Spleen (tissue), 11 donors: Measurements from ENCODE around the gene PRIMA1. TPM values are rescaled to one million over a fixed set of nuclear protein-coding genes. Genes with fewer than 3 reads are reported as not detected.

ENCODE experiments used
- DNase-seq: peaks from one replicate; pipeline ENCODE4 v3.0.0-alpha.2; 2020
- H3K27ac ChIP-seq, 8 donors: fragments of 200-600 bp; sonication (generic) in 7 of 8; 1 replicate in 4 of 8; 2 replicates in 4 of 8; pipeline versions ENCODE4 v1.5.0 to v1.8.0; 2016 to 2021; ENCODE audit warnings: inconsistent platforms in 4 of 8, mild to moderate bottlenecking in 4 of 8, moderate library complexity in 1 of 8
- H3K27me3 ChIP-seq, 7 donors: fragments of 200-600 bp; sonication (generic) in 6 of 7; replicated peaks in 1 of 7; 1 replicate in 4 of 7; 2 replicates in 3 of 7; pipeline versions ENCODE4 v1.5.0 to v1.8.0; 2016 to 2021; ENCODE audit warnings: inconsistent platforms in 3 of 7, mild to moderate bottlenecking in 1 of 7
- H3K36me3 ChIP-seq, 6 donors: fragments of 200-600 bp; sonication (generic) in 5 of 6; 1 replicate in 4 of 6; 2 replicates in 2 of 6; pipeline versions ENCODE4 v1.5.0 to v1.8.0; 2016 to 2021; ENCODE audit warnings: inconsistent platforms in 2 of 6
- H3K4me1 ChIP-seq, 6 donors: fragments of 200-600 bp; sonication (generic) in 5 of 6; 1 replicate in 3 of 6; 2 replicates in 3 of 6; pipeline versions ENCODE4 v1.5.0 to v1.8.0; 2016 to 2021; ENCODE audit warnings: inconsistent platforms in 3 of 6
- H3K4me3 ChIP-seq, 8 donors: fragments of 200-600 bp; sonication (generic) in 7 of 8; 1 replicate in 4 of 8; 2 replicates in 4 of 8; pipeline versions ENCODE4 v1.5.0 to v1.8.0; 2016 to 2021; ENCODE audit warnings: inconsistent platforms in 4 of 8, mild to moderate bottlenecking in 4 of 8, moderate library complexity in 2 of 8
- H3K9me3 ChIP-seq, 8 donors: fragments of 200-600 bp; sonication (generic) in 7 of 8; 1 replicate in 4 of 8; 2 replicates in 4 of 8; pipeline versions ENCODE4 v1.5.0 to v1.8.0; 2016 to 2021; ENCODE audit warnings: inconsistent platforms in 4 of 8
- POLR2A ChIP-seq, 3 donors: fragments of 450-650 bp; IDR thresholded peaks; one replicate each; pipeline ENCODE4 v1.5.1; 2017; ENCODE audit warnings: antibody characterized with exemption in 3 of 3, mild to moderate bottlenecking in 1 of 3
- POLR2AphosphoS5 ChIP-seq, 3 donors: sonication (generic); formaldehyde crosslinking; IDR thresholded peaks; one replicate each; pipeline ENCODE4 v1.5.1; 2017; ENCODE audit warnings: antibody characterized with exemption in 3 of 3
- WGBS, 5 donors: extraction: QIAGEN DNeasy Blood & Tissue Kit in 3 of 5; methylation state at CpG; one replicate each; pipeline versions ENCODE4 v1.1.5 to v1.1.7; 2013 to 2018; 5-methylcytosine and 5-hydroxymethylcytosine counted together
- intact Hi-C: fragments of 100-400 bp; cut with DNase I; formaldehyde crosslinking; loops from one replicate; pipeline ENCODE4 v1.15.0; 2023; ENCODE audit warnings: low total_unique reads
- polyA plus RNA-seq, 3 donors: library from polyadenylated mRNA; stranded (reverse); fragments of 200-250 nt; gene quantifications; one replicate each; pipeline ENCODE4 v1.2.1, GENCODE V29; 2013
- total RNA-seq, 7 donors: library from RNA; depleted of rRNA in 3 of 7; stranded (reverse); fragments of >200 nt in 3 of 7; fragmentation: NEBNext Ultra II Directional in 4 of 7; extraction: Animal tissue kit (Norgen Biotek cat#: 25700) in 4 of 7; gene quantifications; one replicate each; pipeline versions ENCODE4 v1.1.0 to v1.2.1, GENCODE V29; 2016 to 2021
- TF ChIP-seq, protein P1 (sequence below), 11 experiments: fragments of 200-600 bp in 7 of 11; fragments of 450-650 bp in 4 of 11; sonication (generic) in 4 of 11; IDR thresholded peaks in 8 of 11; conservative IDR thresholded peaks in 3 of 11; 1 replicate in 7 of 11; 2 replicates in 4 of 11; pipeline versions ENCODE4 v1.4.0 to v1.8.0; 2016 to 2021; ENCODE audit warnings: antibody characterized with exemption in 11 of 11, inconsistent platforms in 4 of 11, mild to moderate bottlenecking in 1 of 11
- donor health status: healthy with polysubstance abuse.
- donor health status: DM: no; HTN: no; CAD: no; lungs with moderate emphysema.
- donor health status: DM: no; HTN: no; CAD: no.
- donor health status: Bipolar disorder and iron deficiency.
- donor health status: healthy.
- donor health status: DM: no; HTN: no; CAD: no.
- donor health status: DM: yes; HTN: yes; CAD: no.

Gene PRIMA1
- total and polyA plus RNA-seq, 10 donors: 0.09 to 2.0 (median 0.23) TPM; not detected in 4

DNA sequence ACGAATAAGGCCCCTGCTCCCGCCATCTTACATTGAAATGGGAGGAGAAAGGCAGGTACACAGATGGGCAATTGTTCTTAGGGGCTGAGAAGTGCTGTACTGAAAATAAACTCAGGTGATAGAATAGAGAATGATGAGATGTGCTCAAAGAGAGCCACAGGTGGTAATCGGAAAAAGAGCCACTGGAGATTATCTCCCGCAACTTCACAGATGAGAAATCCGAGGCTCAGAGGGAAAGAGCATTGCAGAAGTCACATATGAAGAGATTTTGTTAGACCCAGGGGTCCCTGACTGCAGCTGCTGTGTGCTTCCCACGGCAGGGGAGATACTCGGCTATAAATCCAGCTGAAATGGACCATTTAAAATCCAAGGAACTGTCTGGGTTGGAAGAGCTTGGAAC, 73.7 kb downstream of the PRIMA1 start:
- 77 to 83% (median 79%) methylated on average over 7 of the region's 7 CpGs for WGBS, 5 donors
- H3K4me1 ChIP-seq: no peaks in the 10 kb centered on the region
- no peak for DNase-seq
- no peak for TF ChIP-seq POLR2AphosphoS5 (IDR thresholded peaks at IDR 0.05)
- no peaks in the 10 kb centered on the region for H3K36me3 ChIP-seq
- no peak overlapping the region for H3K4me3 ChIP-seq
- H3K9me3 ChIP-seq: no peaks in the 10 kb centered on the region
- intact Hi-C loops: no loop called here
- no peak overlapping the region for H3K27ac ChIP-seq
- peaks cover 0 to 23% (median 0%) of the 10 kb centered on the region in 7 donors for H3K27me3 ChIP-seq

DNA sequence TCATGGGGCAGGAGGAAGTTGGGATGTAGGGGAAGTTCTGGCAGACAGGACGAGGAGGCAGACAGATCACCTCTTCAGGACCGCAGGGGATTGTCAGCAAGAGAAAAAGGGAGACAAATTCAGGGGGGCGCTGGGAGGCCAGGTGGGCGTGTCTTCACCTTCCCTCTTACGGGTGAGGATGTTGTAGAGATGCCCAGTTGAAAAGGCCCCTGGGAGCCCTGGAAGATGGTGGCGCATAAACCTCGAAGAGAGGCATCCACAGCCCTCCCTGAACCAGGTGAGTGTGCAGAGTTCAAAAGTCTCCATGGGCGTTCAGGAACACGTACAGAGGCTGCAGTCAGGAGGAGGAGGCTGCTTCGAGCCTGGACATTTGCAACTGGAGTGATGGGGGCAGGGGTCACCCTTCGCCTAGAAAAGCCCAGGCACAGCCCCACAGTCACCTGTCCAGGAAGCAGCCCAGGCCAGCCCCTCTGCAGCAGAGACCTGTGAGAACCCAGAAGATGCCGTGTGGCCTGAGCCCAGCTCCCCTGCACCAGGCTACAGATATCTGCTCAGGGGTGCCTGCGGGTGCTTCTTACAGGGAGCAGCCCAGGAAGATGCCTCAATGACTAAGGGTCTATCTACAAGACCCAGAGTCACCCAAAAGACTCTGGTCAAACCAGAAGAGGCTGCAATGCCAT, 74.4 kb downstream of the PRIMA1 start:
- Histone ChIP-seq H3K4me1 (no peaks in the 10 kb centered on the region), H3K27me3 (peaks cover 0 to 23% (median 0%) of the 10 kb centered on the region in 7 donors), H3K4me3 (no peak overlapping the region), H3K36me3 (no peaks in the 10 kb centered on the region), H3K27ac (no peak overlapping the region), H3K9me3 (no peaks in the 10 kb centered on the region)
- intact Hi-C loops: no loop called here
- TF ChIP-seq POLR2AphosphoS5 (IDR thresholded peaks at IDR 0.05): no peak
- TF ChIP-seq, protein P1, sequence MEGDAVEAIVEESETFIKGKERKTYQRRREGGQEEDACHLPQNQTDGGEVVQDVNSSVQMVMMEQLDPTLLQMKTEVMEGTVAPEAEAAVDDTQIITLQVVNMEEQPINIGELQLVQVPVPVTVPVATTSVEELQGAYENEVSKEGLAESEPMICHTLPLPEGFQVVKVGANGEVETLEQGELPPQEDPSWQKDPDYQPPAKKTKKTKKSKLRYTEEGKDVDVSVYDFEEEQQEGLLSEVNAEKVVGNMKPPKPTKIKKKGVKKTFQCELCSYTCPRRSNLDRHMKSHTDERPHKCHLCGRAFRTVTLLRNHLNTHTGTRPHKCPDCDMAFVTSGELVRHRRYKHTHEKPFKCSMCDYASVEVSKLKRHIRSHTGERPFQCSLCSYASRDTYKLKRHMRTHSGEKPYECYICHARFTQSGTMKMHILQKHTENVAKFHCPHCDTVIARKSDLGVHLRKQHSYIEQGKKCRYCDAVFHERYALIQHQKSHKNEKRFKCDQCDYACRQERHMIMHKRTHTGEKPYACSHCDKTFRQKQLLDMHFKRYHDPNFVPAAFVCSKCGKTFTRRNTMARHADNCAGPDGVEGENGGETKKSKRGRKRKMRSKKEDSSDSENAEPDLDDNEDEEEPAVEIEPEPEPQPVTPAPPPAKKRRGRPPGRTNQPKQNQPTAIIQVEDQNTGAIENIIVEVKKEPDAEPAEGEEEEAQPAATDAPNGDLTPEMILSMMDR (IDR thresholded peaks at IDR 0.05 in 8 of 11, conservative IDR thresholded peaks at IDR 0.05 in 3 of 11): no peak
- DNase-seq: peak; percentile 61
- WGBS, 5 donors: 65 to 71% (median 68%) methylated on average over 13 of the region's 13 CpGs

DNA sequence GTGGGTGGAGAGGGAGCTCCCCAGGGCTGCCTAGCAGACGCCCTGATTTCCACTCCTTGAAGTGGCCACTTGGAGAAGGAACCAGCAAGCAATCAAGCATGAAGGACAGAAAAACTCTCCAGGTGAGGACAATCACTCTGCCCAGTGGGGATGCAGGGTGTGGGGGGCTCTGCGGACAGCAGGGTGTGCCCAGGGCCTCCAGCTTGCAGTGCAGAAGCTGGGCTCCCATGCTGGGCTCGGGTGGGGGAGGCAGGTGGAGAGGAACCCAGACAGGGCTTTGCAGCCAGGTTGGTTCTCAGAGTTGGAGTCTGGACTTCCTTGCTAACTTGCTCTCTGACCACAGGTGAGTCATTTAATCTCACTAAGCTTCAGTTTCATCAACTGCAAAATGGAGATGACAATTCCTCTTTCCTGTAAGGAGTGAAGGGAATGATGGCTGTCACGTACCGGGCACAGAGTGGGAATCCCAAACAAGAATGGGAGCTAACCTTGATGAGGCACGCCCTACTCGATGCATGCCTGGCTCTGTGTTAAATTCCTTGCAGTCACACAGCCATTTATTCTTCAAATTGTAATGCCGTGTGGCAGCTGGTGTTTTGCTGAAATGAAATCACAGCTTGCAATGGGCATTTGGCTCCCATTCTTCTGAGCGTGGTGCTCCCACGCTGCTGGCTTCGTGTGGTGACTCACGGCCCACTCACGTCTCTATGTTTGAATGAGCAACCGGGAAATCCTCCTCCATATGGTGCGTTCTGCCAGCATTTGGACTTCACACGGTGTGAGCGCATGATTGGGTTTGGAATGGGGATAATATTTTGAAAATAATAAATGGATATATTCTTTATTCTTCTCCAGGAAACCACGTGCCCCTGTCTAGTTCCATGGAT, 75.2 kb downstream of the PRIMA1 start:
- no peak for DNase-seq
- intact Hi-C loops: no loop called here

DNA sequence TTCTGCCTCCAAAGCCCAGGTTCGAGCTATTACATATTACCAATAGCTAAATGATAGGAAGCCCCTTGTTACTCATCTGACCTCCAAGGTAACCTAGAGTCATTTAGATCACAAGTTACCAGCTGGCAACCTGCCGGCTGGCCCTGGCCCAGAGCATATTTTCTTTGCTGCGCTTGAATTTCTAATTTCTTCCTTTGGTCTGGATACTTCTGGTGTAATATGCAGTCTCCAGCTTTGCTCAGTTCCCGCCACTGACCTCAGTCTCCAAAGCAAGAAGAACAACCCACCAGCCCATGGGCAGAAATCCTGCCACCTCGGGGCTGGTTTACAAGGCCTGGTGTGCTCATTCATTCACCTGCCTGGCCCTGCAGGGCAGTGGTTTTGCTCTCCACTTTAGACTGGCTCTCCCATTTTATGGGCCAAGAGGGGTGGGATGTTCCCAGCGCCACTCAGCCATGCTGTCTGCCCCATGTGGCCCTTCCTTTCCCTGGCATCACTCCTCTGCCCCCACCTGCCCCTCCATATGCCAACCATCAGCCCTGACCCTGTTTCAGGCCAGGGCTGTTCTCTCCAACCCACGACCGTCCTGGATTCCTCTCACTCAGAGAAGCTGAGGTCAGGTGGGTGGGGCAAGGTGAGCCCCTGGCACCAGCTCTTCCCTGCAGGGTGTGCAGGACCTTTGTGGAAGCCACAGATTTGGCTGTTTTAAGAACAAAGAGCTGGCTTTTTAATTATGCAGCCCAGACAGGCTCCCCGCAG, 76.0 kb downstream of the PRIMA1 start:
- WGBS, 5 donors: 66 to 72% (median 69%) methylated on average over 9 of the region's 9 CpGs
- no peaks in the 10 kb centered on the region for H3K36me3 ChIP-seq
- peaks cover 0 to 23% (median 0%) of the 10 kb centered on the region in 7 donors for H3K27me3 ChIP-seq
- H3K9me3 ChIP-seq: no peaks in the 10 kb centered on the region
- no peaks in the 10 kb centered on the region for H3K4me1 ChIP-seq
- H3K4me3 ChIP-seq: no peak overlapping the region
- DNase-seq: peak; percentile 43
- TF ChIP-seq, protein P1 (IDR thresholded peaks at IDR 0.05 in 8 of 11, conservative IDR thresholded peaks at IDR 0.05 in 3 of 11): no peak
- TF ChIP-seq POLR2A (IDR thresholded peaks at IDR 0.05): no peak
- TF ChIP-seq POLR2AphosphoS5 (IDR thresholded peaks at IDR 0.05): no peak
- no peak overlapping the region for H3K27ac ChIP-seq
- intact Hi-C loops: no loop called here

More for the DNA sequence above, 75.2 kb downstream of the PRIMA1 start:
- Histone ChIP-seq H3K9me3 (no peaks in the 10 kb centered on the region), H3K4me1 (no peaks in the 10 kb centered on the region), H3K27ac (no peak overlapping the region), H3K4me3 (no peak overlapping the region), H3K27me3 (peaks cover 0 to 23% (median 0%) of the 10 kb centered on the region in 7 donors), H3K36me3 (no peaks in the 10 kb centered on the region)
- TF ChIP-seq POLR2AphosphoS5 (IDR thresholded peaks at IDR 0.05): no peak
- TF ChIP-seq, protein P1 (IDR thresholded peaks at IDR 0.05 in 8 of 11, conservative IDR thresholded peaks at IDR 0.05 in 3 of 11): no peak
- no peak for TF ChIP-seq POLR2A (IDR thresholded peaks at IDR 0.05)
- WGBS, 5 donors: 68 to 83% (median 77%) methylated on average over 16 to 18 of the region's 18 CpGs
